ENCODE data around the gene ZNF598. TPM values are rescaled to one million over a fixed set of nuclear protein-coding genes. Genes with fewer than 3 reads are reported as not detected.

Gene ZNF598
- total and polyA plus RNA-seq, 10 of the 15 experiments (the other 5 are each of a cell fraction or from before 2014, with no cell fraction given) = 0.08 to 74.0 (median 14.4) TPM

DNA sequence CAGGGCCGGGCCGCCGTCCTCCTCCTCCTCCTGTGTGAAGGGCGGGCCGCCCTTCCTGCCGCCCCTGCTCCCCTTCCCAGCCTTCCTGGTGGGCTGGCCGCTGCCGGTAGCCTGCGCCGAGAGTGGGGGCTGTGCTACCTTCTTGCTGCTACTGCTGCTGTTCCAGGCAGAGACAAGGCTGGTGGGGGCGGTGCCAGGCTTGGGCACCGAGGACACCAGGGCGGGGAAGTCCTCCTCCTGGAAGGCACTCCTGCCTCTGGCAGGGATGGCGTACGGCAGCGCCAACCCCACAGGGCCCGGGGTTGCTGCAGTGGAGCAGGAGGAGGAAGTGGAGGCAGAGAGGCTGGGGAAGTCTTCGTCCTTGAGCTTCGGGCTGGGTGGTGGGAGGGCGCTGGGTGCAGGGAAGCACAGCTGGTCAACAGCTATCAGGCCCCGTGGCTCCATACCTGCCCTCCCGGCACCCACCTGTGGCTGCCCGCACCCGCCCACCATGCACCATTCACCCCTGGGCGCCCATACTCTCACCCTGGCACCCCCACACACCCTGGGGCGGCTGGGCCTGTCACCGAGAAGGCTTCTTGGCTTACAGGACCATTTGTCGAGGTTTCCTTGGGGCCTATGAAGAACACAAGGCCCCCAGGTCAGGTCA lies 9.6 kb downstream of the ZNF598 start:
- ChIA-PET CTCF (interaction anchor here (1.4 kb wide), 1 partner anchor 34 kb away, joined by 4 read pairs; no protein-coding TSS in a partner anchor), SMC1A (ENCODE audit: uncharacterized antibody, unreplicated experiment) (no interaction called here), POLR2A (interaction anchor here (0.5 kb wide), 1 partner anchor 161 kb away, joined by 3 read pairs; no protein-coding TSS in a partner anchor), RAD21 (ENCODE audit: unreplicated experiment) (interaction anchor here (0.5 kb wide), 1 partner anchor 450 kb away, joined by 3 read pairs; no protein-coding TSS in a partner anchor)
- Histone ChIP-seq H2AFZ (ENCODE audit: control insufficient read depth, low read depth, low read length) (no peak overlapping the region), H3K27ac (ENCODE audit: control insufficient read depth, insufficient read depth) (no peak overlapping the region), H3K4me3 (no peak overlapping the region), H3K79me2 (ENCODE audit: control insufficient read depth, insufficient read depth, low read length) (peaks cover 13% of the 10 kb centered on the region), H3K4me2 (ENCODE audit: control insufficient read depth, insufficient read depth) (no peak overlapping the region), H4K20me1 (ENCODE audit: control insufficient read depth, insufficient read depth) (peaks cover 6% of the 10 kb centered on the region), H3K27me3 (replicated peaks in 1 of 2; ENCODE audit: control insufficient read depth in 2 of 2, insufficient read depth in 2 of 2, low read length in 1 of 2) (no peaks in the 10 kb centered on the region), H3K9me3 (replicated peaks; ENCODE audit: control insufficient read depth, insufficient read depth, low read length) (no peaks in the 10 kb centered on the region), H3K9ac (ENCODE audit: control insufficient read depth, insufficient read depth, low read length) (no peak overlapping the region), H3K36me3 (ENCODE audit: control insufficient read depth in 2 of 2, insufficient read depth in 2 of 2, low read length in 1 of 2) (peaks cover 3 to 46% of the 10 kb centered on the region in 2 experiments), H3K4me1 (ENCODE audit: control insufficient read depth, insufficient read depth, low read length) (peaks cover 7% of the 10 kb centered on the region)
- no peak for TF ChIP-seq YY1 (IDR thresholded peaks at IDR 0.05; ENCODE audit: low read depth, low read length)
- TF ChIP-seq CREM (IDR thresholded peaks at IDR 0.05; ENCODE audit: low read depth) = no peak
- TF ChIP-seq BCL11A (IDR thresholded peaks at IDR 0.05; ENCODE audit: low read depth, low read length) = no peak
- no peak for TF ChIP-seq HDGF (IDR thresholded peaks at IDR 0.05)
- TF ChIP-seq, protein P1, sequence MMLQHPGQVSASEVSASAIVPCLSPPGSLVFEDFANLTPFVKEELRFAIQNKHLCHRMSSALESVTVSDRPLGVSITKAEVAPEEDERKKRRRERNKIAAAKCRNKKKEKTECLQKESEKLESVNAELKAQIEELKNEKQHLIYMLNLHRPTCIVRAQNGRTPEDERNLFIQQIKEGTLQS (IDR thresholded peaks at IDR 0.05; ENCODE audit: borderline replicate concordance, extremely low read depth, low read depth, low read length) = no peak
- no peak for TF ChIP-seq CHD1 (IDR thresholded peaks at IDR 0.05; ENCODE audit: low read depth, low read length)
- peak; percentile 24; the same call in 1 of the 2 replicates for TF ChIP-seq POLR2A (IDR thresholded peaks at IDR 0.05; ENCODE audit: low read depth, low read length)
- in situ Hi-C loops (cut with MboI) (no loop called here), intact Hi-C loops (cut with micrococcal nuclease; ENCODE audit: unreplicated experiment) (no loop called here)
- 95% methylated on average over 28 of the region's 28 CpGs for WGBS (ENCODE audit: insufficient coverage, insufficient replicate concordance, low lambda C conversion rate, missing lambda C conversion rate)
- ATAC-seq = no peak
- no peak for DNase-seq (ENCODE audit: low read depth, low spot score)
- BruUV-seq (replicated peaks) = no TSS peak
- no peak for FAIRE-seq
